HG02943 (cell line): ENCODE data around the gene OOSP3.
"Not testable (repeated sequence)": the region's sequence is repeated elsewhere in the genome, so short reads cannot be mapped to it uniquely, and the experiment has no call there.

Source experiments
- ATAC-seq: cut with Tn5 transposase; IDR thresholded peaks from one replicate; pipeline ENCODE4 v1.9.1; 2021; ENCODE audit warnings: mild to moderate bottlenecking, low read depth, moderate library complexity; ENCODE audit not compliant: unreplicated experiment

The OOSP3 gene, protein sequence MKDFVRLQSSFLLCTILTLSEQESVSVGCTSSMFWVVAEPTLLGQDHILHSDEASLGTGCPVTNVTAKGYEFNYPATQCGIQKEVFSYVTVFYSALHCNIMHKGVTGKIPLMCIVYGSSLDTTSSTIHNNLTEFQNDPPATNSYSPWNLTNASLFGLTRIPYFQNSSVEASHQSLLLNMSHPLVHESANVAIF

DNA sequence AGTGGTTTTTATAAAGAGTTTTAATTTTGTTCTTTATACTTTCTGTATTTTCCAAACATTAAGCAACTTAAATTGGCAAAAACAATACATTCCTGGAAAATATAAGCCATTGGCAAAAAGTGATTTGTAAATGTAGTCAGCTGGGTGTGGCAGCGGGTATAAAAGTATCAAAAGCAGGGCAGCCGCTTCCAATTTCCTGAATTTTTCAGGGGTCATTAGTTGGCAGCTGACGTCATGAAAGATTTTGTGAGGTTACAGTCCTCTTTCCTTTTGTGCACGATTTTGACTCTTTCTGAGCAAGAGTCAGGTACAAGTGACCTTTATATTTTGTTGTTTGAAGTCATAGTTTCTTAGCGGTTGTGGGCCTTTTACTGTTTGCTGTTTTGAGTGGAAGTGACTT is at the start of gene OOSP3:
TSS of gene OOSP3 (plus strand) at position 208 of the 400 bp plus-strand sequence. CDS start at position 235, 27 bp downstream.
- ATAC-seq = no peak

DNA sequence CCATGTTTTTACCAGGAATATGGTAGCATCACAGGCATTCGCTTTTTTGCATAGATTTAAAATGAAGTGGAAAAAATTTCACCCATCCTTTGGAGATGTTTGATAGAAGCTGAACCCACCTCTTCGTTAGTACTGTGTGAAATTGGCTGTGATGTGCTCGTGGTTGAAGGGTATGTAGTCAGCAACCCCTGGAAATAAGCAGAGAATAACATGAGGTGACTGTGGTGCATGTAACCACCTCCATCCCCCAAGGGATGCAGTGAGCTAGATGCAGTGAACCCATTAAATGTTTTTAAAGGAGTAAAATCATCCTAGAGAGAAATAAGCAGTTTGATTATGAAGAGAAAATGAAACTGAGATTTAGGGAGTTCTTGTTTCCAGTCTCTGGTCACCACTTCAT is 49.2 kb upstream of the OOSP3 start:
- no peak for ATAC-seq

DNA sequence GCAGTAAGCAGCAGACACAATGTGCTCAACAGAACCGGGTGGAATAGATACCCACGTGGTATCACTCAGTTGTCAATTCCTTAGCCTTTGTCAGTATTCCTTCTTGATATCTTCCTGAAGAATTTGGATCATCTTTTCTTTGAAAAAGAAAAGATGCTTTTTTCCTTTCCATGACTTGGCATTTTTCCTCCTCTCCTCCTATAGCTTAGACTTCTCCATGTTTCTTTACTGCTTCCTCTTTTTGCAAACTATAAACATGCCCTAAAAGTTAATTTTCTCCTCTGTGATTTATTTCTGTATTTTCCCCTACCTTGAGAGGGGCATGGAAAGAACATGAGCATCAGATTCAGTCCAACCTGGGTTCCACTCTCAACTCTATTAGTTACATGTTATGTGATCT is 45.0 kb upstream of the OOSP3 start:
- no peak for ATAC-seq

DNA sequence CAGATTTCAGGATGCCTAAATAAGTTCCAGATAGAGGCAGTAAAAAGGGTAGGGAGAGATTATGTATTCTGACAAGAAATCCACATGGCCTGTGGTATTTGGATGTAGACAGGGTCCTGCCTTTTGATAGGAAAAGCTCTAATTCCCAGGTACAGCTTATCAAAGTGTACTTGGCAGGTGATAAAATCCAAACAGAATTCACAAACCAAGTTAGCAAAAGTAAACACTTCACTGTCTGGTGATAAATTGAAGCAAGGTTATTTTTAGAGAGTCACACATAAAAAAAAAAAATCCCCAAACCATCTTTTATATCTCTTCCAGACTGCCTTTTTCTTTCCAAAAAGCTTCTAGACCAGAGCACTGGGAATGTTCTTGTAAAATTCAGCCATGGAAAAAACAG is 39.0 kb upstream of the OOSP3 start:
- no peak for ATAC-seq

DNA sequence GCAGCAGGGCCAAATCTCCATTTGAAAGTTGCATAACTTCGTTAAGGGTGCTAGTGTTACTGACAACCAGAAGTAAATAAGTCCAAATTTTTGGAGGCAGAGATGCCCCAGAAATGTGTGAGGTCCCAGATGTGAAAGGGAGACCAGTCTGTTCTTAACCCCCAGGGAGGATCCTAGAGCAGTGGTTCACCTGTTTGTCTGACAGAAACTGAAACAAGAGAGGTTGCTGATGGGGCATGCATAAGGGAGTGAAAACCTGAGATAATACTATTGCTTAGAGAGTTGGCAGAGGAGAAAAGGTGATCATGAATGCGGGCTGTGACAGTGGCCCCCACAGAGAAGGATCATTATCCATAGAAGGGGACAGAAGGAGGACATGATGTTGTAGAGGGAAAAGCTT is 37.1 kb upstream of the OOSP3 start:
- no peak for ATAC-seq

DNA sequence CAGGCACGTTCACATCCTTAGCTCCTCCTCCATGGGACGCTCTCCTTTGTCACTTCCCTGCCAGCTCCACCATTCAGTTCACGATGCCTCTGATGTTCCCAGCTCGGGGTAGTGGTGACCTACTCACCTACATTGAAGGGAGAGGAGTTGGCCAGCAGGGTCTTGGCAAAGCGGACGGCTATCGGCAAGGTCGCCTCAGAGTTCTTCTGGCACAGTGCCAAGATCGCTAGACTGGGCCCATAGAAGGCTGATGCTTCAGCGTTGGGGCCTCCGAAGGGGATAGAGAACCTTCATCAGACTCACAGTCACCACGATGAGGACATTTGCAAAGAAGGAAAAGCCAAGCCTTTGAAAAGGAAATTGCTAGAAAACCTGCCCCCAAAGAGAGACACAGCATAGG is 36.3 kb upstream of the OOSP3 start:
- no peak for ATAC-seq

DNA sequence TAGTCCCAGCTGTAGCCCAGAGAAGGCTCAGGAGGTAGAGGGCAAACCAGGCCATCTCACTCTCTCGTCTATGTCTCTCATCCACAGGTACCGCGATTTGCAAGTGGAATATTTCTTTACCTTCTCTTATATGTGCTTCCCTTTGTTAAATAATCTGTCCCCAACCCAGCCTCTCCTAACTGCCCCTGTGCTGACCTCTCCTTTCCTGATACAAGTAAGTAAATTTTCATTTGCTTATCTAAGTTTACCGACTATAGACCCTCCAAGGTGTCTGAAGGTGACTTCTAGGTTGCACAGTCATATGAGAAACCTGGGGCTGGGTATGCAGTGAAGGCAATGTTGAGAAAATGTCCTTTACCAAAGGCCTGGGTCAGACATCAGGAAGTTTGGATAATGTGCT is 33.2 kb upstream of the OOSP3 start, which contains the start of gene CBLIF:
TSS of gene CBLIF (minus strand) at position 101 of the 400 bp plus-strand sequence. CDS start at position 55, 46 bp downstream.
- no peak for ATAC-seq

DNA sequence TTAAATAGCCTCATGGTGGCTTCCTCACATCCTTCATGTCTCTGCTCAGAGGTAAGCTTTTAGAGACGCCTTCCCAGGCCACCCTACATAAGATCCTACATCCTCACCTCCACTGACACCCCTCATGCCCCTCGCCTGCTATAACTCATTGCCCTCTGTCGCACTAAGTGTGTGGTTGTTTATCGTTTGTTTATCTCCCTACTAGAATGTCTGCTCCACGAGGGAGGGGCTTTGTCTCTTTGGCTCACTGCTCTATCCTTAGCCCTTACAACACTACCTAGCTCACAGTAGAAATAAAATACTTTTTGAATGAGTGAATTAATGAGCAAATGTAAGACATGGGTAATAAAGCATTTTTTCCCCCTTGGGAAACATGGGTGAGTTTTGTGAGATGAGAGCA is 32.0 kb upstream of the OOSP3 start:
- ATAC-seq = no peak

DNA sequence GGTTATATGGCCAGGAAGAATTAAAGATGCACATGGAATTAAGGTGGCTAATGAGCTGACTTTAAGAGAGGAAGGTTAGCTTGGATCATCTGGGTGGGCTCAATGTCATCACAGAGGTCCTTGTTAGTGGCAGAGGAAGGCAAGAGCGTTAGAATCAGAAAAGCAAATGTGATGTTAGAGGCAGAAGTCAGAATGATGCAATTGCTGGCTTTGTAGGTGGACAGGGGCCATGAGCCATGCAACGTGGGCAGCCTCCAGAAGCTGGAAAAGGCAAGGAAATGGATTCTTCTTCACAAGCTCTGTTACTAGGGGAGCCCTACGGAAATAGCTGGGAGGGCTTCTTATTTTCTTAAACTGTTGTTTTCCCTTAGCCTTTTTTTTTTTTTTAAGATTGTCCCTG is 31.0 kb upstream of the OOSP3 start:
- no peak for ATAC-seq

DNA sequence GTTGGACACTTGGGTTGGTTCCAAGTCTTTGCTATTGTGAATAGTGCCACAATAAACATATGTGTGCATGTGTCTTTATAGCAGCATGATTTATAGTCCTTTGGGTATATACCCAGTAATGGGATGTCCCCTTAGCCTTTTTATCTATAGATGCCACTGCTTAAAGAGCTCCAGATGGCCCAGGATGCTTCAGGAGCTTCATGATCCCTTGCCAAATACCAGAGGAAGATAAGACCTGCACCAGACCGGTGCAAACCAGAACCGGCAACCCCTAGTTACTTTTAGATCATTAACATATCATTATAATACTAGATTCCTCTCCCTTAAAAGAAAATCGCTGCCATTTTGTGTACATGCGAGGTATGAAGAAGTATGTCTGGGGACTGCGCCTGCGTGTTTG is 30.1 kb upstream of the OOSP3 start:
- not testable (repeated sequence) for ATAC-seq

DNA sequence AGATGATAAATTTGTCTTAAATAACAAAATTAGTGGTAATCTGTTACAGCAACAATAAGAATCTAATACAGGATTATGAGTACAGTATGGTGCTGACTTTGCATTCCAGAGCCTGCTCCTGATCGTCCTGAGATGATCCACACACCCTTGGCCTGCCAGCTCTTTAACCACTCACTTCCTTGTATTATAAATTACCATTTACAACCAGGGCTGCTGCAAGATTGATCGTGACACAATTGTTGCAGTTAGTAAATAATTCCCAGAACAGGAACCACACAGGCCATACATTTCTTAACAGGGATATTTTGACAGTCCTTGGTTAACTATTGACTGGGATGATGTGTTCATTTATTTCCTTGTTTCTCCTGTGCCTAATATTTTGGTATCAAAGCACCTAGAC is 29.5 kb upstream of the OOSP3 start:
- no peak for ATAC-seq

DNA sequence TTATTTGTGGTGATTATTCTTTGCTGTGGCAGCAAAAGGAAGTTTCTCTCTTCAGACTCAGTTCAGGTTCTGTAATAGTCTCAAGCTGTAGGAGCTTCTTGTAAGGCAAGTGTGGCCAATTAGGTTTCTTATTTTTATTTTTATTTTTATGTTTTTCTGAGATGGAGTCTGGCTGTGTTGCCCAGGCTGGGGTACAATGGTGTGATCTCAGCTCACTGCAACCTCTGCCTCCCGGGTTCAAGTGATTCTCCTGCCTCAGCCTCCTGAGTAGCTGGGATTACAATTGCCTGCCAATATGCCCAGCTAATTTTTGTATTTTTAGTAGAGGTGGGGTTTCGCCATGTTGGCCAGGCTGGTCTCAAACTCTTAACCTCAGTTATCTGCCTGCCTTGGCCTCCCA is 29.0 kb upstream of the OOSP3 start:
- not testable (repeated sequence) for ATAC-seq

DNA sequence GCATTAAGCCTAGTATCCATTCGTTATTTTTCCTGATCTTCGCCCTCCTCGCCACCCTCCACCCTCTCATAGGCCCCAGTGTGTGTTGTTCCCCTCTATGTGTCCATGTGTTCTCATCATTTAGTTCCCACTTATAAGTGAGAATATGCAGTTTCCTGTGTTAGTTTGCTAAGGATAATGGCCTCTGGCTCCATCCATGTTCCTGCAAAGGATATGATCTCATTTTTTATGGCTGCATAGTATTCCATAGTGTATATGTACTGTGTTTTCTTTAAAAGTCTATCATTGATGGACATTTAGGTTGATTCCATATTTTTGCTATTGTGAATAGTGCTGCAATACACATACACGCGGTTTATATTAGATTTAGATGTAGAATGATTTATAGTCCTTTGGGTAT is 27.2 kb upstream of the OOSP3 start:
- ATAC-seq = not testable (repeated sequence)

DNA sequence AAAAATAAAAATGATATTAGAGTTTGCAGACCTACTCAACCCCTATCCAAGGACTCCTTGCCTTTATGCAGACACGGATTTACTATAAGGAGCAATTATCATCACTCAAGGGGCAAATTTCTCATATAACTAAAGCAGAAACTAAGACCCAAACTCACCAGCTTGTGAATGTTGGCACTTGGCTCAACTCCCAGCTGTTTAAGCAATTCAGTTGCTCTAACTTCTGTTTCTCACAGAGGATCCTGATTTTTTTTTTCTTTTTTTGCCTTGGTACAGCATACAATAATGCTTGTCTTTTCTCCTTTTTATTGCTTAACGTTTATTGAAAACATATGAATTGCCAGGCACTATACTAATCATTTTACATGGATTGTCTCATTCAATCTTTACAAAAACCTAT is 23.7 kb upstream of the OOSP3 start:
- no peak for ATAC-seq

DNA sequence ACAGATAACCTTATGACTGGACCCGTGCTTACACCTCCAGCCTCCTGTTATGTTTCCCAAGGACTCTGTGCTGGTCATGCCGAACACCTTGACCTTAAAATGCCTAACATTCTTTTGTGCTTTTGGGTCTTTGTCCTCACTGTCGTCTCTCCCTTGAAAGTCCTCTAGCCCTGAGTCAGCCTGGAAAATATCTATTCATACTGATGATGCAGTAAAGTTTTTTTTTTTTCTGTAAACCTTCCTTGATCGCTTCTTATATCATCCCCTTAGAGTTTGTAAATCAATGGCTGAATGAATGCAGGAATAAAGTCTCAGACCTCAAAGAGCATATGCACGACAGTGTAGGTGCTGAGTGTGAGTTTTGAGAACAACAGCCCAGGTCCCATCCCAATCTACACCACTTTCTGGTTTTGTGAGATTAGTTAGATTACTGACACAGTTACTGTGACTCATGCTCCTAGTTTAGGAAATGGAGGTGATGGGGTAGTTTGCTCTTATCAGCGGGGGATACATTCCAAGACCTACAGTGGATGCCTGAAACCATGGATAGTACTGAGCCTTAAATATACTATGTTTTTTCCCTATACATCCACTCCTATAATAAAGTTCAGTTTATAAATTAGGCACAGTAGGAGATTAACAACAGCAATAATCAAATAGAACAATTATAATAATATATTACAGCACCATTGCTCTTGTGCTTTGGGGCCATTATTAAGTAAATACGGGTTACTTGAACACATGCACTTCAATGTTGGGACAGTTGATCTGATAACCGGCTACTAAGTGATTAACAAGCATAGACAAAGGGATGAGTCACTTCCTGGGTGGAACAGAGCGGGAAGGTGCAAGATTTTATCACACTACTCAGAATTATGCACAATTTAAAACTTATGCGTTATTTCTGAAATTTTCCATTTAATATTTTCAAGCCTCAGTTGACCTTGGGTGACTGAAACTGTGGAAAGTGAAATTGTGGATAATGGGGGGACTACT is 20.8 kb upstream of the OOSP3 start:
- no peak for ATAC-seq

DNA sequence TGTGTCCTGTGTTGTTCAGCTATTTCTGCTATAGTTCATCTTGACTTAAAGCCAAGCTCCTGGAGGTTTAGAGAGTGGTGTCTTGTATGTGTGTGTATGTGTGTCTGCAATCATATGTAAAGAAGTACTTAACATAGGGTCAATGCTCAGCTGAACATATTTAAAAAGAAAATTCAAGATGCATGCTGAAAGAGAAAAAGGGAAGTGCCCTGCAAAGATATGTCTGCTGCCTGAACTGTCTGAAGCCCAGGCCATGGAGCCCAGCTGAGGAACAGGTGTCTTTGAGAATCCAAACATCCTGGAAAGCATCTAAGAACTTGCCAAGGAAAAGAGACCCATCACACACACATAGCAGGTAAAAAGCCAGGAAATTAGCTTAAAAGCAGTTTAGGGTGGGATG is 18.9 kb upstream of the OOSP3 start:
- ATAC-seq = no peak

DNA sequence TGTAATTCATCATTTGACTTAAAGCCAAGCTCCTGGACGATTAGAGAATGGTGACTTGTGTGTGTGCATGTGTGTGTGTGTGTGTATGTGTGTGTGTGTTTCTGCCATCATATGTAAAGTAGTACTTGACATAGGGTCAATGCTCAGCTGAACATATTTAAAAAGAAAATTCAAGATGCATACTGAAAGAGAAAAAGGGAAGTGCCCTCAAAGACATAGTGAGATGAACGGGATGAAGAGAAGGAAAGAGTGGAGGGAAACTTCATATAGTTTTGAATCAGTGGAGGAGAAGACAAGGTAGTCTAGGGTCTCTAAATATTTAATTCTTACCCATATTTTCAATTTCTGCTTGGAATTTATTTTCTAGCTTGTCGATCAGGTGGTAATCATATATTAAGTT is 16.3 kb upstream of the OOSP3 start:
- no peak for ATAC-seq

DNA sequence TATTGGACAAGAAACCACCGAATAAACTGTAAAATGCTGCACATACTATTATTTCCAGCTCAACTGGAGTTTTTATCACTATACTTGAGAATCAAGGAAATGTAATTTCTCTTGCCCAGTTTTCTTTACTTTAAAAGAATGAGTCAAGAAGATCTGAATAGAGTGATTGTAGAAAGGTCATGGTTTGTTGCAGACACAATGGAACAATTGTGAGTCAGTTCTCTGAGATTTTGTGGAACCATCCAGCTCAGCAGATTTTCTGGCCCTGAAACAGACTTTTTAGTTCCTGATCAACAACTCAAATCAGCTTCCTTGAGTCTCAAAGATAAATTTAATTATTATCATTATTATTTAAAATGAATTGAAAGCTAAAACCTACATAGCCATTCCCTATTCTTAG is 13.6 kb upstream of the OOSP3 start:
- no peak for ATAC-seq

DNA sequence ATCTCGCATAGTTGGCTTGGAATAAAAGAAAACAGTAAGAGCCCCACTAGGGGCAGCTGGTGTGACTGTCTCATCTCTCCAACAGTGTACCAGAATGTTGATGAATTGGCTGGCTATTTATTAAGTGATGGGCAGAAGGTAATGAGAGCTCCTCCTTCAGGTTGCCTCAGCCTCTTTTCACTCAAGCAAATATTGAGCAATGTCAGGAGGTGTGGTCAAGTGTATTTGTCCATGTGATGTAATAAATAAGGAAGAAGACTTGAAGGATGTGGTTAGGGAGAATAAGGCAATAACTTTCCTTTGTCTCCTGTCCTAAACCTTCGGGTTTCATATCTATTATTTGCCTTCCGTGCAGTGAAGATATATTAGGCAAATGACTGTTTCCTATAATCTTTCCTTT is 12.2 kb upstream of the OOSP3 start, which contains the start of gene TCN1:
TSS of gene TCN1 (minus strand) at position 91 of the 400 bp plus-strand sequence. CDS start at position 74, 17 bp downstream.
- no peak for ATAC-seq

DNA sequence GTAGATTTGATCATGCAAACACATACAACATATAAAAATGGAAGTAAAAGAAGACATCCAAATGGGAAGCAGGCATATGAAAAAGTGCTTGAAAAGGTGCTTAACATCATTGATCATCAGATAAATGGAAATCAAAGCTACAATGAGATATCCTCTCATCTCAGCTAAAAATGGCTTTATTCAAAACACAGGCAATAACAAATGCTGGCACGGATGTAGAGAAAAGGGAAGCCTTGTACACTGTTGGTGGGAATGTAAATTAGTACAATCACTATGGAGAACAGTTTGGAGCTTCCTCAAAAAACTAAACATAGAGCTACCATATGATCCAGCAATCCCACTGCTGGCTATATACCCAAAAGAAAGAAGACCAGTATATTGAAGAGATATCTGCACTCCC is 11.7 kb upstream of the OOSP3 start:
- no peak for ATAC-seq

DNA sequence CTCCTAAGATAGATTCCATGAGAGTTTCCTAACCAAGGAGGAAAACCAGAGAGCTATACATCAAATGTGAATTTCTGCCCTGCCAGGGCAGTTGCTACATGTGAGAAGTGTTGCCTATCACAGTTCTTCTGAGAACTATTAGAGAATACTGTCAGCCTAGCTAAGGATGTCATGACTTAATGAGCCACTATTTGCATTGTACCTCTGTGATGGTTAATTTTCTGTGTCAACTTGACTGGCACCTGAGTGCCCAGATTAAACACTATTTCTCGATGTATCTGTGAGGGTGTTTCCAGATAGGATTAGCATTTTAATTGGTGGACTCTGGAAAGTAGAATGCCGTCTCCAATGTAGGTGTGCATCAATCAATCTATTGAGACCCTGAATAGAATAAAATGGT is 10.6 kb upstream of the OOSP3 start:
- no peak for ATAC-seq

DNA sequence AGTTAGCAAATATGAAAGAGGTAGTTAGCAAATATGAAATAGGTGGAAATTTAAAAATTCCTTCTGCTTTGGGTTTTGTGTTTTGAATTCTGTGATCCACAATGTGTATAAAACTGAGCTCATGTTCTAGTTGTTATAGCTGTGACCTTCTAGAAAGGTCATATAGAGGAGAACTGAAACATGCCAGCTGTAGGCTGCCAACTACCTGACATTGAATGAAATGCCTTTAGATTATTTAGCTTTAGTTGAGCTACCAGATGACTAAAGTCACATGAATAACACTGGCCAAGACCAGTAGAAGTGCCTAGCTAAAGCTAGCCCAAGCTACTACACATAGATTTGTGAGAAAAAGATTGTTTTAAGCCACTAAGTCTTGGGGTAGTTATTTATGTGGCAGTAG is 6.5 kb upstream of the OOSP3 start:
- no peak for ATAC-seq
